Measurements from ENCODE around the gene DOC2B.
"Not testable (repeated sequence)": the region's sequence is repeated elsewhere in the genome, so short reads cannot be mapped to it uniquely, and the experiment has no call there.

The DOC2B gene

DNA sequence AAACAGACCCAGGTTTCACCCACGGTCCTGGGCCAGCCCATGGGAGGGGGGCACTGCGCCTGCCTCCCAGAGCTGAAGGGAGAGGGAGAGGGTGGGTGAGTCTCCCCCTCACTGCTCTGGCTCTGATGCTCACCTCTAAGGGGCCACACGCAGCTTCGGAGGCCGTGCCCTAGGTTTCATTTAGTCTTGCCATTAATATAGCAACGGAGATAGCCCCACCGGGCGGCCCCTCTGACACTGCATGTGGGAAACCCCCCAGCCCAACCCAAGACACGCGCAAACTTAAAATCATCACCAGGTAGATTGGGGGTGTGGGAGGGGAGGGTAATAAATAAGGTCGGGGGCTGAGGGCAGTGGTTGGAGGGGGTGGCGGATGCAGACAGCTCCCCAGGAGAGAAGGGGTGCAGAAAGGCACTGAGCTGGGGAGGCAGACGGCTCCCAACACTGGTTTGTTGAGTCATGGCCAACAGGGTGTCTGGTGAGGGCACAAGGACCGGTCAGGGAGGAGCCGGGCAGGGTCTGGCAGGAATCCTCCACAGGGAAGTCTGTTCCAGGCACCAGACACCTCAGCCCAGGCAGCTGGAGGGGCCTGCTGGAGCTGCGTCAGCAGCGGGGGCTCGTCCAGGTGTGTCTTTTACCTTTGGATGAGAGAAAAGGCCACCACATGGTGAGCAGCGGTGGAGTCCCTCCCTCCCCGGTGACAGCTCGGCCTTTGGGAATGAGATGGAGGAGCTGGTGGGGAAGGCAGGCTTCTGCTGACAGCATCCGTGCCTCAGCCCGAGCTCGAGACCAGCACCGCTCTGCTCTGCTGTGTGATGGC is 32.0 kb upstream of the DOC2B start:
- DNase-seq (ENCODE audit: low read depth, low spot score) = no peak

GRCh38 chr17:210402-210801 is 29.0 kb upstream of the DOC2B start:
- DNase-seq (ENCODE audit: low read depth, low spot score) = no peak

DNA sequence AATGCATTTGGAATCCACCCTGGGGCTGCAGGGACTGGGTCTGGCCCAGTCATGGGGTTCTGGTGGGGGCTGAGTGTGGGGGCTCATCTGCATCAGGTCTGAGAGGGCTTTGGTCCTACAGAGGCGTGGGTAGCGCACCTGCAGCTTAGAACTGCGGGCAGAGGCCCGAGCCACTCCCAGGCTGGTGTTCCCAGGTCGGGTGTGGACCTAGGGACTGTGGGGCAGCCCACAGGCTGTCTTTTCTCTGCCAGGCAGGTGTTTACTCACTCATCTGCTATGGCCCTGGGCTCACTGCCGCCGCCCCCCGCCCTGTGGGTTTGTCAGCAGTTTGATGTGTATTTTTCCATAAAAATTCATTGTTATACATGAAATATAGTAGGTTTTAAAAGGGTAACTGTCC is 27.0 kb upstream of the DOC2B start:
- DNase-seq (ENCODE audit: low read depth, low spot score) = no peak

- DNase-seq (ENCODE audit: low read depth, low spot score) = no peak
Observed at GRCh38 chr17:207775-208174, 26.3 kb upstream of the DOC2B start.

DNA sequence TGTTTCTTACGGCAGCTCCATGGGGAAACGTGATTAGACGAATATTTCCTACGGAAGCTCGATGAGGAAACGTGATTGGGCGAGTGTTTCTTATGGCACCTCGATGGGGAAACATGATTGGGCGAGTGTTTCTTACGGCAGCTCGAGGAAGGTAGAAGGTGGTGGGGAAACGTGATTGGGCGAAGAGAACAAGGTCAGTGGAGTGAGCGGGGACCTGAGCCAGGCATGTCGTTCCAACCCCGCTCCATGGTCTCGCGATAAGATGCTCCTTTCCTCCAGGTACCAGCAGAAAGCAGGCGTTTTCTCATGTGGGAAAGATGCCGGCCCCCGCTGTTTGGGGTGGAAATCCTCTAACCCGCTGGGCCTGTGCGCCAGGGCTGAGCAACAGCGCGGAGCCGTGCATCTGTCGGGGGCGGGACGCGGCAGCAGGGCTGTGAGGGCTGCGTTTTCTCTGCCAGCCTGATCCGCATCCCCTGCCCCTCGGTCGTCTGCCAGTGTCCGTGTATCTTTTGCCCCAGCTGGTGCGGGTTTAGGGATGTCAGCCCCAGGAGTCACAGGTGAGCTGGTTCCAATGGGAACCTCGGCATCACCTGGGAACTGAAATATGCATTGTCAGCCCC is 25.6 kb upstream of the DOC2B start:
- no peak for DNase-seq (ENCODE audit: low read depth, low spot score)

- DNase-seq (ENCODE audit: low read depth, low spot score) = not testable (repeated sequence)
Observed at GRCh38 chr17:206484-206883, 25.0 kb upstream of the DOC2B start.

GRCh38 chr17:205817-206216 is 24.4 kb upstream of the DOC2B start:
- no peak for DNase-seq (ENCODE audit: low read depth, low spot score)

DNA sequence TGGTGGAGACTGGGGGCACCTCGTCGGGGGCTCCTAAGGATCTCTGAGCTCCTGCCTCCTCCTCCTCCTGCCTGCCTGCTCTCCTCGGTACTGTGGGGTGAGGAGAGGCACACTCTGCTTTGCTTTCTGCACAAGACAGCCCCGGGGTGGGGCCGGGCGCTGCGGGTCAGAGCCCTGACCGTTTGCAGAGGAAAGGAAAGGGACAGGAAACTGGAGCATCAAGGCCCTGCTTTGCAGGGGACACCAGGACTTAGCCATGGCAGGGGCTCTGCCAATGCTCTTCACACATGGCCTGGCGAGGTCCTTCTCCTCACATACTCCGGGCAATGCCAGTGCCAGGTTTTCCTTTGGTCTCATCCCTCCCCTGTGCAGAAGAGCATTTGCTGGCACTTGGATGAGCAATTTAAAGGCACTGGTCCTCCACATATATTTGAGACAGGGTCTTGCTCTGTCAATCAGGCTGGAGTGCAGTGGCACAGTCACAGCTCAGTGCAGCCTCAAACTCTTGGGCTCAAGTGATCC is 23.8 kb upstream of the DOC2B start:
- no peak for DNase-seq (ENCODE audit: low read depth, low spot score)

DNA sequence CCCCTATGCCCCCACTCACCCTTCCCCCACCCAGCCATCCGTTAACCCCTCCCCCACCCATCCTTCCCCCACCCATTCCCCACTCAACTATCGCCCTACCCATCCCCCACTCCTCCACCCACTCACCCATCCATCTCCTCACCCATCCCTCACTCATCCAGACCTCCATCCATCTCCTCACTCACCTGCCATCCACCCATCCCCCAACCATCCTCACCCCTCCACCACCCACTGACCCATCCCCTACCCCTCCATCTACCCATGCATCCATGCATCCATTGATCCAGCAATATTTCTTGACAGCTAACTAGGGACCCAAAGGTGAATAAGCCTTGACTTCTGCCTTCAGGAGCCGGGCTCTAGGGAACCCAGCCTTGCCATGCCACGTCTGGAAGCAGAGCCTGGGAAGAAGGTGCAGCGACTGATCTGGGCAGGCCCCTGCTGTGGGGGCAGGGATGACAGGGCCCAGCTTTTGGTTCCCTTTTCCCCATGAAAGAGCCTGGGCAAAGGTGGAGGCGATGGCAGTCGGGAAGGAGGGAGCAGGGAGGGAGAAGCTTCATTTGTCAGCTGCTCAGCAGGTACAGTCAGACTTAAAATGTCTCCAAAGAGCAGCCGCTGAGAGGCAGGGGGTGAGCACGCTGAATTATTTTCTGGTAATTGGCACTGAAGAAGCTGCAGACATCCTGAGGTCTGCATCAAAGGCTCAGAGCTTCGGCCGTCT is 23.1 kb upstream of the DOC2B start:
- DNase-seq (ENCODE audit: low read depth, low spot score) = no peak

DNA sequence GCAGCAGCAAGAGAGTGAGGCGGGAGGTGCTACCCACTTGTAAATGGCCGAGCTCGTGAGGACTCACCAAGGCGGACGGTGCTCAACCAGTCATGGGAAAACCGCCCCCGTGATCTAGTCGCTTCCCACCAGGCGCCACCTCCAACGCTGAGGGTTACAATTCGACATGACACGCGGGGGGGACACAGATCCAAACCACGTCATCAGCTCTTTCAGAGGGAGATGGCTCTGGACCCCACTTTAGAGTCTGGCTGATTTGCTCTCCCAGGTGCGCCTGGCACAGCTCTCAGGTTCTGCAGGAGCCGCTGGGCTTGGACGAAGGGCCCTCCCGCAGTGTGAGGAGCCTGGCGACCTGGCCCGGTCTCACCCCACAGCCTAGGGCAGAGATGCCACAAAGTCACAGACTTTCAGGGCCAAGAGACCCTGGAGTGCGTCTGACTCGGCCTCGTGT is 21.1 kb upstream of the DOC2B start:
- DNase-seq (ENCODE audit: low read depth, low spot score) = no peak

- DNase-seq (ENCODE audit: low read depth, low spot score) = not testable (repeated sequence)
Observed at GRCh38 chr17:201736-202135, 20.3 kb upstream of the DOC2B start.

DNA sequence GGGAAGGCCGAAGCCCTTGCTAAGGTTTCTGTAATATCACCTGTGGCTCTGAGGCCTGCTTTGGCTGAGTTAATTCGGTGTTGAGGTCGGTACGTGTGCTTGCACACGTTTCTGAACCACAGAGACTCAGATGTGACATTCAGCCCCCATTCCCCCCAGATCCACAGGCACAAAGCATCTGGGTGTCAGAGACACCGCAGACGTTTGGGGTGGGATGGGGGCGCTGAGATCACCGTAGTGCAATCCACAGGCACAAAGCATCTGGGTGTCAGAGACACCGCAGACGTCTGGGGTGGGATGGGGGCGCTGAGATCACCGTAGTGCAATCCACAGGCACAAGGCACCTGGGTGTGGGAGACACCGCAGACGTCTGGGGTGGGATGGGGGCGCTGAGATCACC is 19.8 kb upstream of the DOC2B start:
- DNase-seq (ENCODE audit: low read depth, low spot score) = not testable (repeated sequence)

DNA sequence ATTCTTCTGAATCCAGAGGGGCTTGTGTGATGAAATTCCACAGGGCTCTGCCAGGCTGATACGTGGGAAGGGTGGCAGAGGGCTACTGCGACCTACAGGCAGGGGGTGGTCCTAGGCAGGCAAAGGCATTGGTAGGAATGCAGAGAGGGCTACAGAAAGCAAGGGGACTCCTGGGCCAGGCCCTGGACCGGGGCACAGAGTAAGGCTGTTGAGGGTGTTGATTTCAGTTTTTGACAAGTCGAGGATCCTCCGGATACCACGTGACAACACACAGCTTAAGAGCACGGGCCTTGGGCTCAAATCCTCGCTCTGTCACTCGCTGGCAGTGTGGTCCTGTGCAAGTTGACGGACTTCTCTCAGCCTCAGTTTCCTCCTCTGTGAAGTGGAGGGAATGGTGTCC is 19.1 kb upstream of the DOC2B start:
- DNase-seq (ENCODE audit: low read depth, low spot score) = no peak

GRCh38 chr17:199806-200545 is 18.5 kb upstream of the DOC2B start:
- DNase-seq (ENCODE audit: low read depth, low spot score) = no peak

DNA sequence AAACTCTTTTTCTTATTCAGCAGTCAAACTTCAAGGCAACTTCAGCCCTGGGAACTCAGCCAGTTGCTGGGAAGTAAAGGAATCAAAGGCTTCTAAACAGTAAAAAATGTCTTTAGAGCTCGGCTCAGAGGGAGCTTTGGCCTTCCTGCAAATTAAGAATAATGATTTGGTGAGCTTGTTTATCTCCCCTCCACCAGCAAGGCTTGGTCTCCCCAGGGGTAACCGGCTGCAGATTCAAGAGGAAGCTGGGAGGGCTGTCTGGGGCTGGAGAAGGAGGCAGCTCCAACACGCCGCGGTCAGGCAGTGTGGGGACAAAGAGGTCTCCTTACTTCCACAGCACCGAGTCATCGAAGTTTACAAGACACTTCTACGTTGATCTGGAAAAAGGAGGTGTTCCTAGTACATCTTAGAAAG is 17.7 kb upstream of the DOC2B start:
- no peak for DNase-seq (ENCODE audit: low read depth, low spot score)

GRCh38 chr17:198225-198624 is 16.8 kb upstream of the DOC2B start:
- DNase-seq (ENCODE audit: low read depth, low spot score) = not testable (repeated sequence)

DNA sequence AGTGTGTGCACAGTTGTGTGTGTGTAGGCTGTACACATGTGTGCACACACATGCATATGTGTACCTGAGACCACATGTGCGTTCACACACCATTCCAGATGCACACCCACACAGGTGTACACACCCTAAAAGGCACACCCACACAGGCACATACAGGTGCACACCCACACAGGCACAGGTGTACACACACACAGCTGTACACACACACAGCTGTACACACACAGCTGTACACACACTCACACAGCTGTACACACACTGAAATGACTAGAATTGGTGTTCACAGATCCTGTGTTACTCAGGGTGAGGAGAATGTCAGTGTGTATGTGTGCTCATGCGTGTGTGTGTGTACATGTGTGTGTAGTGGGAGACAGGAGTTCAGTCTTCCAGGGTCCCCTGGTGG is 15.9 kb upstream of the DOC2B start:
- DNase-seq (ENCODE audit: low read depth, low spot score) = no peak

GRCh38 chr17:194828-195602 is 13.6 kb upstream of the DOC2B start:
- DNase-seq (ENCODE audit: low read depth, low spot score) = no peak

GRCh38 chr17:193841-194806 is 12.7 kb upstream of the DOC2B start:
- no peak for DNase-seq (ENCODE audit: low read depth, low spot score)

GRCh38 chr17:193426-193810 is 12.0 kb upstream of the DOC2B start:
- DNase-seq (ENCODE audit: low read depth, low spot score) = no peak

All from ELF-1 (cell line).